Stomach smooth muscle (tissue), 2 donors: ENCODE measurements around the gene RNASE7.

ENCODE experiments used
- H3K27ac ChIP-seq: one replicate; pipeline ENCODE4 v1.7.0; 2013; ENCODE audit warnings: mild to moderate bottlenecking, low read length, inconsistent platforms
- H3K27me3 ChIP-seq, 2 donors: one replicate each; pipeline ENCODE4 v1.7.0; 2013; ENCODE audit warnings: low read length in 2 of 2; ENCODE audit not compliant: insufficient read depth in 2 of 2, control insufficient read depth in 1 of 2
- H3K36me3 ChIP-seq, 2 donors: one replicate each; pipeline ENCODE4 v1.7.0; 2013; ENCODE audit warnings: low read length in 2 of 2; ENCODE audit not compliant: control insufficient read depth in 2 of 2, insufficient read depth in 2 of 2
- H3K4me1 ChIP-seq: one replicate; pipeline ENCODE4 v1.7.0; 2013; ENCODE audit warnings: low read length; ENCODE audit not compliant: control insufficient read depth, insufficient read depth
- H3K4me3 ChIP-seq, 2 donors: one replicate each; pipeline ENCODE4 v1.7.0; 2013; ENCODE audit warnings: low read length in 2 of 2
- H3K9ac ChIP-seq, 2 donors: one replicate each; pipeline ENCODE4 v1.7.0; 2013; ENCODE audit warnings: low read length in 2 of 2, mild to moderate bottlenecking in 1 of 2
- H3K9me3 ChIP-seq, 2 donors: one replicate each; pipeline ENCODE4 v1.7.0; 2013; ENCODE audit warnings: low read length in 2 of 2; ENCODE audit not compliant: control insufficient read depth in 2 of 2
- donor health status: healthy.
- donor health status: Pancreatic carcinoma.

Gene RNASE7

DNA sequence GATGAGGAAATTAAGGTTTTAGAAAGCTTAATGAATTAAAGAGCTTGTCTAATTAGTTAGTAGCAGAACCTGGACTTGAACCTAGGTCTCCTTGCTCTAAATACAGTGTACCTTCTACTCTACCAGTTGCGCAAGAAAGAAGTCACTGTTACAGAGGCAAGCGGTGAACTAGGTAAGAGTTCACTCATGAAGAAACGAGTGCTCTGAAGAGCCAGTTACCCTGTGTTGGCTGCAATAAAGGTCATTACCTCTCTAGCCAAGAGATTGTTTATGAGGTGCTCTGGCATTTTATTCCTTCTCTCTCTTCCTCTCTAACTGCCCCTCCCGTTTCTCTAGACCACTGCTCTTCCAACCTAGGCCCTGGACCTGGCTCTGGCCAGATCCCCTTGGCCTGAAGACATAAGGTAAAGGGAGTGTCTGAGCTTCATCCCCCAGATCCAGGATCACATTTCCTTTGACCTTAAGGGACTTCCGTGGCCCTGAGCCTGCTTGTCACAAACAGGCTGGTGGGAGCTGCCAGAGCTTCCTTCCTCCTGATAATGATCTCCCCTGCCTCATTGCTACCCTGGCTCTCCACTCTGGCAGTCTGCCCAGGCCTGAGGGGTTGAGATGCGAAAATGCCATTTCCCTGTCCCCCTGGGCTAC, 1.9 kb downstream of the RNASE7 start:
- H3K36me3 ChIP-seq = no peaks in the 10 kb centered on the region
- H3K4me3 ChIP-seq = no peak overlapping the region
- no peak overlapping the region for H3K9ac ChIP-seq
- H3K9me3 ChIP-seq = no peaks in the 10 kb centered on the region
- peaks cover 9% of the 10 kb centered on the region for H3K4me1 ChIP-seq
- H3K27ac ChIP-seq = no peak overlapping the region
- H3K27me3 ChIP-seq = peaks cover 0 to 3% of the 10 kb centered on the region in 2 donors

DNA sequence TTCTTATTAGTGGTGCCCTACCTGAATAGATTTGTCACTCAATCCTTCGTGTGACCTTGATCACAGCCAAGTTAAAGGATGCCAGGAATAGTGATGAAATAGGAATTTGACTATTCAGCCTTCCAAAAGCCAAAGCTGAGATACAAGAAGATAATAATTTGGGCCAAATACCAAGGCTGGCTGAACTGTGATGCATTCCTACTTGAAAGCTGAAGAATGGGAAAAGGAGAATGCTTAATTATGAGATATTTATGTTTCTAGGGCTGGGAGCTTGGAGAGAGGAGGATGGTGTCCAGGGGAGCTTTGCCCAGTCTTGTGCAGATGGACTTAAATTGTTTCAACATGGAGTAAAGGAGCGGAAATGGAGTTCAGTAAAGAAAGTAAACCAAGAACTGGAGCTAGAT, 5.2 kb downstream of the RNASE7 start:
- H3K27ac ChIP-seq = no peak overlapping the region

DNA sequence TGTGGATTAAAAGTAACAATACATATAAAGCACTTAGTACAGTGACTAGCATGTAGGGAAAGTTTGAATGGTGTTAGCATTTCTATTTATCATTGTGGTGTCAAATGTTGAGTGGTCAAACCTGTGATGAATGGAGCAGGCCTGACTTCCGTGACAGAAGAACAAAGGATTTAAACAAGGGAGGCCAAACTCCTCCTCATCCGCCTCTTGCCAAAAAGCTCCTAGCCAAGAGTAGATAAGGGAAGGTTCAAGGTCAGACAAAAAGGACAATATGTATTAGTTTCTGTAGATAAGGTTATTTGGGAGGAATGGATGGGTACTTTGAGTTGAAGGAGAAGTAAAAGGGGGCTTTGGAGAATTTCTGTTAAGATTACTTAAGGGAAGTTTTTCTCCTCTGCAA, 6.5 kb downstream of the RNASE7 start:
- Histone ChIP-seq H3K27me3 (peaks cover 0 to 3% of the 10 kb centered on the region in 2 donors), H3K27ac (no peak overlapping the region), H3K9ac (no peak overlapping the region), H3K4me3 (no peak overlapping the region), H3K36me3 (no peaks in the 10 kb centered on the region), H3K9me3 (no peaks in the 10 kb centered on the region), H3K4me1 (no peaks in the 10 kb centered on the region)

More for the DNA sequence above, 5.2 kb downstream of the RNASE7 start:
- Histone ChIP-seq H3K36me3 (no peaks in the 10 kb centered on the region), H3K27me3 (peaks cover 0 to 3% of the 10 kb centered on the region in 2 donors), H3K4me1 (no peaks in the 10 kb centered on the region), H3K9me3 (no peaks in the 10 kb centered on the region), H3K9ac (no peak overlapping the region), H3K4me3 (no peak overlapping the region)

DNA sequence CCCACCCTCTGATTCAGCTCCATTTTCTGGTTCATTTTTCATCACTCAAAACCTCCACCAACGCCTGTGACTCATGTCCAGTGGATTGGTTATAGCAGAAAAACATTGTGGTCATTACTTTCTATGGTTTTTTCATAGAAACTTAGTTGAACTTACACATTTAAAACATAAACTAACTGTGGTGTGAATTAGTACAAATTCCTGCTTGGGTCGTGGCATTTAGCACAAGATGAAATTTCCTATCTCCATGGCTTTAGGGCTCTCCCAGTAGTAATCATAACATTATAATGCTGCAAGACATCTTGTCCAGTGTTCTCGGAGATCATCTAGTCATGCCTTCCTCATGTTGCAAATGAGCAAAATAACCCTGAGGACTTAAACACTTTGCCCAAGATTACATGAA, 7.1 kb downstream of the RNASE7 start:
- Histone ChIP-seq H3K4me3 (no peak overlapping the region), H3K27me3 (peaks cover 0 to 2% of the 10 kb centered on the region in 2 donors), H3K27ac (no peak overlapping the region), H3K9me3 (no peaks in the 10 kb centered on the region), H3K36me3 (no peaks in the 10 kb centered on the region), H3K9ac (no peak overlapping the region), H3K4me1 (no peaks in the 10 kb centered on the region)

DNA sequence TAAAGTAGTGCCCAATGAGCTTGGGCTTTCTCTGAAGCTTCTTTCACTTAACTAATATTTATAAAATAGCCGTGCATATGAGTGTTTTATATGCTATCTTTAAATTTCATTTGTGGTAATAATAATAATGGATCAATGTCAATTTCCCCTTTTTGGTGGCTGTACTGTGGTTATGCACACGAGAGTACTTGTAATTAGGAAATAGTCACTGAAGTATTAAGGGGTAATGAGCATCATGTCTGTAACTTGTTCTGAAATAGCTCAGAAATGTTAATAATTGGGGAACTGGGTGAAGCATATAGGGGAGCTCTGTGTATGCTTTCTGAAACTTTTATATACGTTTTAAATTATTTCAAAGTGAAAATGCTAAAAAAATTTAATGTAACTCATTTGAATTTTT, 8.4 kb downstream of the RNASE7 start:
- Histone ChIP-seq H3K4me3 (no peak overlapping the region), H3K27me3 (no peaks in the 10 kb centered on the region), H3K4me1 (no peaks in the 10 kb centered on the region), H3K9me3 (no peaks in the 10 kb centered on the region), H3K27ac (no peak overlapping the region), H3K36me3 (no peaks in the 10 kb centered on the region), H3K9ac (no peak overlapping the region)

DNA sequence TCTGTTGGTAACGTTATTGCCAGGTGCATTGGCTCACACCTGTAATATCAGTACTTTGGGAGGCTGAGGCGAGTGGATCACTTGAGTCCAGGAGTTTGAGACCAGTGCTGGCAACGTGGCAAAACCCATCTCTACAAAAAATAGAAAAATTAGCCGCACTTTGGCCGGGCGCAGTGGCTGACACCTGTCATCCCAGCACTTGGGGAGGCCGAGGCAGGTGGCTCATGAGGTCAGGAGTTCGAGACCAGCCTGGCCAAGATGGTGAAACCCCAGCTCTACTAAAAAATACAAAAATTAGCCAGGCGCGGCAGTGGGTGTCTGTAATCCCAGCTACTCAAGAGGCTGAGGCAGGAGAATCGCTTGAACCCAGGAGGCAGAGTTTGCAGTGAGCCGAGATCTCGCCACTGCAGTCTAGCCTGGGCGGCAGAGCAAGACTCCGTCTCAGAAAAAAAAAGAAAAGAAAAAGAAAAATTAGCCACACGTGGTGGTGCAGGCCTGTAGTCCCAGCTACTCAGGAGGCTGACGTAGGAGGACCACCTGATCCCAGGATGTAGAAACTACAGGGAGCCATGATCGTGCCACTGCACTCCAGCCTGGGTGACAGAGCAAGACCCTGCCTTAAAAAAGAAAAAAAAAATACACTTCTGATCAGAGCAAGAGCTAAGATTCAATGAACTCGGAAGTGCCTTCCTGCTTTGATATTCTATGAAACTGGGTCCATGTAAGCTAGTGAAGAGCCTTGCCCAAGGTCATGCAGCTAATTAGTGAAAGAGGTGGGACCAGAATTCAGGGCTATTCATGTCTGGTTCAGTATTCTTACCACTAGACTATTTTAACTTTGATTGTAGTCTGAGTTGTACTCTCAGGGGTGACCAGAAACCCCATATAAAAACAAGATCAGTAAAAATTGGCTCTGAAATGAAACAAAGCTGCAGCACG, 11.3 kb downstream of the RNASE7 start:
- Histone ChIP-seq H3K4me3 (no peak overlapping the region), H3K4me1 (no peaks in the 10 kb centered on the region), H3K27ac (no peak overlapping the region), H3K9ac (no peak overlapping the region), H3K9me3 (no peaks in the 10 kb centered on the region), H3K36me3 (no peaks in the 10 kb centered on the region), H3K27me3 (no peaks in the 10 kb centered on the region)

DNA sequence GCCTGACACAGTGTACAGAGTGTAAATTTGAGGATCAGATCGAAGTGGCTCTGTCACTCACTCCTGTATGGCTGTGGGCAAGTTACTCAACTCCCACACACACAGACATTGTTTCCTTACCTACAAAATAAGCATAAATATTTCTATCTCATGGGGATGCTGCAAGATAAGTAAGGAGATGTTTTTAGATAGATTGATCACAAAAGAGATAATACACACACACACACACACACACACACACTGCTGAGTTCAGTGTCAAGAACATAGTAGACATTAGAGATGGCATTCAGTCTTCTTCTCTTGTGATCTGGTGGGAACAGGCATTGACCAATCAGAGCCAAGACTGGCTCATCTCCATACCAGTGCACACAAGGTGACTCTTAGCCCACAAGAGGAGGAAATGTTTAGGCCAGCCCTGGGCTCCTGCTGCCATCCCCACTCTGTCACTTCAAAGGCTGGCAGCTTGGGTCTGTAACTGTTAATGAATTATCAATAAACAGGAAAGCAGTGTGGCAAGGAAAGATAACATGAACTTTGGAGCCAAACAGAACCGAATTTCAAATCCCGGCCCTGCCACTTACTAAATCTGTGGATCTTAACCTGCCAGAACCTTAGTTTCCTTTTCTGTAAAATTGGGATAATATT, 12.1 kb downstream of the RNASE7 start:
- H3K27me3 ChIP-seq = no peaks in the 10 kb centered on the region
- H3K9ac ChIP-seq = no peak overlapping the region
- no peaks in the 10 kb centered on the region for H3K9me3 ChIP-seq
- no peak overlapping the region for H3K27ac ChIP-seq
- H3K4me3 ChIP-seq = no peak overlapping the region
- H3K36me3 ChIP-seq = no peaks in the 10 kb centered on the region
- no peaks in the 10 kb centered on the region for H3K4me1 ChIP-seq

DNA sequence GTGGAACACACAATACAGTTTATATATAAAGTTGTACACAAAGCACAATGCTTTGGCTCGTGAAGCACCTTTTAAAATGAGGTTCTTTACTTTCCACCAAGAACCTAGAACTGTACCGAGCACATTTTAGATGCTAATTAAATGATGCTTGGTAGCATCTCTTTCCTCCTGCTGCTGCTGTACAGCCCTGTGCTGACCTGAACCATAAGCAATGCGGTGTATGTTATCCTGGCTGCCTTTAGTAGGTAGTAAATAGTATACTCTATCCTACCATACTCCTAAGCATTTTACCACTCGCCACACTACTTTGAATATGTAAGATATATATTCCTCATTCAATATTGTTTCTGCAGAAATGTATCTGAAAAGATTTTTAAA, 12.6 kb downstream of the RNASE7 start:
- Histone ChIP-seq H3K27ac (no peak overlapping the region), H3K4me1 (no peaks in the 10 kb centered on the region), H3K9ac (no peak overlapping the region), H3K9me3 (no peaks in the 10 kb centered on the region), H3K4me3 (no peak overlapping the region), H3K36me3 (no peaks in the 10 kb centered on the region), H3K27me3 (no peaks in the 10 kb centered on the region)

DNA sequence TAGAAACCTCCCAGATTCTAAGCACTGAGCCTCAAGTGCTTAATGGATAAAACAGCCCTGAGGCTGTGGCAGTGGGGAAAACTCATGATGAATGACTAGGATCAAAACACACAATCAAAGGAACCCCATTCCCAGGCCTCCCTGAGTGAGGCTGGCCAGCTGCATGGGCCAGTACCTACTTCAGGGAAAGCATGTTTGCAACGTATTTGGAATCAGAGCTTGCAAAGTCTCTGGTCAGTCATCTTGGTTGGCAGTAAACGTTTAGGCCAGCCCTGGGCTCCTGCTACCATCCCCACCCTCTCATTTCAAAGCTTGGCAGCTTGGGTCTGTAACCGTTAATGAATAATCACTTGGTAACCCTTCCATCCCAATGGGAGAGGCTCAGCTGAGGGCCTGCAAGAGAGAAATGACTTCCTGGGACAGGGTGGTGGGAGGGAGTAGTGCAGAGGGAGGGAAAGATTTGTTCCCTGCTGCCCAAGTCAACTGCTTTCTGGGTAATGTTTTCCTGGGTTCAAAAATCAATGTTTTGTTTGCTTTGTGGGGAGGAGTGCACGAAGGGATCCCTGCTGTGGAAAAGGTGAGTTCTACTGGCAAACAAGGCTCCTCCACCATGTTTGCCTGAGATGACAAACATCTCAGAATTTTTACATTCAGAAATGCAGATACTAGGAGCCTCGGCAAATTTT, 13.4 kb downstream of the RNASE7 start:
- no peaks in the 10 kb centered on the region for H3K9me3 ChIP-seq
- H3K4me3 ChIP-seq = no peak overlapping the region
- H3K9ac ChIP-seq = no peak overlapping the region
- H3K27me3 ChIP-seq = no peaks in the 10 kb centered on the region
- no peaks in the 10 kb centered on the region for H3K4me1 ChIP-seq
- no peaks in the 10 kb centered on the region for H3K36me3 ChIP-seq
- no peak overlapping the region for H3K27ac ChIP-seq

DNA sequence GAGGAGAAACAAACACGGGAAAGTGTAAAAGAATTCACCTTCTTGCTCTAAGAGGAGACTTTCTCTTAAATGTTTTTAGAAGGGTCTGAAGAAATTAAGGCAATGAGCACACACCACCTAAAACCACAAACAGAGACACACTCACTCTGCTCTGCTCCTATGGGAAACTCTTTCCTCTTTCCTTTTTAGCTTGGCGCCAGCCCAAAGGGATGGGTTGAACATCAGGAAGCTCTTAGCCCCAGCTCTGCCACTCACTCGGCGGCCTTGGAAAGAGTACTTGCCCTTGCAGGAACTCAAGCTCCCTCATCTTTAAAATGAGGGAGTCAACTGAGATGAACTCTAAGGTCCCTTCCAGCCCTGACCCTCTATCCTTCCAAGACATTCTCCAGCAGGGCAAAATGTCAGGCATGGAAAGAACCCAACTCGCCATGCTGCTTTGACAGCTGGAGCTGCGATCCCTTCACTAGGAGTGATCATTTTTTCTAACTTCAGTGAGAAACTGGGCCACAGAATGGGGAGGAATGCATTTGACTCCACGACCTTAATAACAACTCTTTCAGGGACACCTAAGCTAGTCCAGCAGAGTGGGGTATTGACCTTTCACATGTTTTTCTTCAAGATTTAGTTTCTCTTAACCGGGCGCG, 14.5 kb downstream of the RNASE7 start:
- Histone ChIP-seq H3K9ac (no peak overlapping the region), H3K27ac (no peak overlapping the region), H3K36me3 (no peaks in the 10 kb centered on the region), H3K9me3 (no peaks in the 10 kb centered on the region), H3K4me1 (no peaks in the 10 kb centered on the region), H3K4me3 (no peak overlapping the region), H3K27me3 (no peaks in the 10 kb centered on the region)
